ENCODE measurements around the gene ERC2.
"Not testable (repeated sequence)": the region's sequence is repeated elsewhere in the genome, so short reads cannot be mapped to it uniquely, and the experiment has no call there.

Gene ERC2

DNA sequence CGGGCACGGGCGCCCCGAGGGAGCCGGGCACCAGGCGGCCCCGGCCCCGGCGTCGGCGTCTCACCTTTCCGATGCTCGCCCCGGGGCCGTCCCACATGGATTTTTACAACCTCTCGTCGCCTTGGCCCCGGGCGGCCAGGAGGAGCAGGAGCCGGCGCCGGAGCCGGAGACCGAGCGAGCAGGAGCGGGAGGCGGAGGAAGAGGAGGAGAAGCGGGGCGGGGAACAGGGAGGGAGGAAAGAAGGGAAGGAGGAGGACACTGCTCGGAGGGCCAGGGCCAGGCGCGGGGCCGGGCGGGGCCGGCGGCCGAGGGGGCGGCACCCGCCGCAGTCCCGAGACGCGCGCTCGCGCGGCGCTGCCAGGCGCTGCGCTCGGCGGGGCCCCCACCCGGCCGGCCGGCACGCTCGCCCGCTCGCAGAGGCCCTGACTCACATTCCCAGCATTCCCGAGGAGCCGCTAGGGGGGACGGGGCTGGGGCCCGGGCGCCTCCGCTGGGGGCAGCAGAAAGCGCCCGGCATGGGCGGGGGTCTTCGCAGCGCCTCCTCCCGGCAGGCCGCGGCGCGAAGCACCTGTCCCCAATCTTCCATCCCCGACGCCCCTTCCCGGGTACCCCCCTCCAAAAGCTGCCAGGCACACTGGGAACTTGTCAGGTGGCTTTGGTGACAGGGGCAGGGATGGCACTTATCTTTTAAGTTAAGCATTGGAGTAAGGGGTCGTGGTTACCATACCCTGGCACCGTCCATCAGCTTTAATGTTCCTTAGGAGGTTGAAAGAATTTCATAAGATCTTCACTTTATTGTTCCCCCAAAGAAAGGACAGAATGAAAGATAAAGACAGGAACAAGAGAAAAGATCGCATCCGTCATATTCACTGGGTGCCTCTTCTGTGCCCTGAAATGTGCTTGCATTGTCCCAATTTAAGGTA, at the start of gene ERC2:
TSS of gene ERC2 (minus strand) at position 284 of the 923 bp plus-strand sequence.
- no peak for DNase-seq (ENCODE audit: low read depth in 2 of 2, low spot score in 1 of 2)

DNA sequence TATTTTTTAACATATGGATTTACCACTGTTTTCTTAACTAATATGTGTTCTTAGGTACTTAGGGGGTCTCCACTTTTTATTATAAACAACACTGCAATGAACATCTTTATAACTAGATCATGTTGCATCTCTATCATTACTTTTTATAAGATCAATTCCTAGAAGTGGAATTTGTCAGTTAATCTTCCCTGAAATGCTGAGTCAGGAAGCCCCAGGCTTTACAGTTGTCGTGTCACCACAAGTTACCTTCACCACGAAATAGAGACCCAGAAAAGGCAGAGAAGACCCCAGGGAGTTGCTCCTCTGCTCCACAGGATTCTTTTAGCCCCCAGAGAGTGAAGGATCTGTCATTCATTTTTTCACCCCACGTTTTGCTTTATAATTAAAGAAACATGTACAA, 34.5 kb upstream of the ERC2 start:
- DNase-seq (ENCODE audit: low read depth in 2 of 2, low spot score in 1 of 2): no peak

DNA sequence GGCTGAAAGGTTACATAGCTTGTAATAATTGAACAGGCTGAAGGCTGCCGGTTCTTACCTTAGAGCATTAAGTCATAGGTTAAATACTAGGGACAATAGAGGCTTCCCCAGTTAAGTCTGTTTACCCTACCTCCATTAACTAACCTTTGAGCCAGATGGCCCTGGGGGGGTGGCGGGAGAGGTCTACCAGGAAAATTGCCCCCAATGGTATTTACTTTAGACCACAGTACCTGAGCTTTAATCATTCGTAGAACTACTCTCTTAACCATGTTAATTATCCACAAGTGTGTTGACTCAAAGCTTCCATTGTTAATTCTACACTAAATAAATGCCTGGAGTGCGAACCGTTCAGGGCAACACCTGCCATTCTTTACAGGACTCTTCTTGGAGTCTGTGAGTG, 28.1 kb upstream of the ERC2 start:
- DNase-seq (ENCODE audit: low read depth in 2 of 2, low spot score in 1 of 2): not testable (repeated sequence)

GRCh38 chr3:56494679-56495322, 26.5 kb upstream of the ERC2 start:
- DNase-seq (ENCODE audit: low read depth in 2 of 2, low spot score in 1 of 2): peak; percentile 21 to 25

GRCh38 chr3:56491566-56491965, 23.3 kb upstream of the ERC2 start:
- no peak for DNase-seq (ENCODE audit: low read depth in 2 of 2, low spot score in 1 of 2)

DNA sequence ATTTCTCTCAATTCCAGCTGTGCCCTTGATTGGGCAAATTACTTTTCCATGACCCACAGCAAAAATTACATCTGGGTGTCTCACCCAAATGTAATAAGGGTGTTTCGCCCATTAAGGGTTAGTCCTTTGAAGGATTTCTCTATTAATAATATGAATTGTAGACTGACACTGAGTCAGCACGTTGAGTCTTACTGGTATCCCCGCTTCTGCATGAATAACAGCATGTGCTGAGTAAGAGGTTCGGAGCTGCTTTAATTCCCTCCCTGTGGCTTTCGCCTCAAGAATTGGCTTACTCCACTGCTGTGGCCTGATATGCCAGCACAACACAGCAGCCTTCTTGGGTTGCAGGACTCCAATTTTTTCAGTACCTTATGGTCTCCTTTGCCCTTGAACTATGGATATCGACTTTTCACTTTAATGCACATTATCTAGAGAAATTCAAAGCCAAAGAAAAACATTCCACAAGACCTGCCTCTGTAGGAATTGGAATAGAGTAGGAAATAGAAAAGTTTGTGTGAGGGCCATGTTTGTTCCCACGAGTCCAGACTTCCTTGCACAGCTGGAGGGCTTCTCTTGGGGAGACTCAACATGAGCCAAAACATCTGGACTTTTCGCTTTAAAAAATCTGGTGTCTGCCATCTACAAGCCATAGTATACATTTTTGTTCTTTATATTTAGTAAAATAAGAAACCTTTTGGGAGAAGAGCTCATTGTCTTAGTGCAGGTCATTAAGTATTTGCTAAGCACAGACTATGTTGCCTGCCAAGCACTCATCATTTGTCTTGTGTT, 20.7 kb upstream of the ERC2 start:
- no peak for DNase-seq (ENCODE audit: low read depth in 2 of 2, low spot score in 1 of 2)

DNA sequence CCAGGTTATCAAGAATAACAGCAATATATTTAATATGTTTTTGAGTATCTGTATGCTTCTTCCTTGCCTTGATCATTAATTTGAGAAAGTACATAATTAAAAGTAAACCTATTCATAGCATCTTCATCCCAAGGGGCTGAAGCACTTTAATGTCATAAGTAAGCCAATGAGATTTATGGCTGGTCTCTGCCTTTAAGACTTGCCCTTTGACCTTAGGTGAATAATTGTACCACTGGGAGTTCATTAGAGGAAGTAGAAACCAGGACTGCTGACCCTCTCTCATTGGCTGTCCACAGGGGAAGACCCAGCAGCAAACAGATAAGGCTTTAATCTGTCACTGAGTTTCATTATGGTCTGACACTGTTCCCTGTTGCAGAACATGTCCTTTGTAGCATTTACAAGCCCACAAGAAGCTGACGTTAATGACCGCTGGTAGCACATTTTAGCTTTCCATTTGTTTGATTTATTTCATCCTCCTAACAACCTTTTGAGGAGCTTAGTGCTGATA, 16.3 kb upstream of the ERC2 start:
- DNase-seq (ENCODE audit: low read depth in 2 of 2, low spot score in 1 of 2): no peak

- no peak for DNase-seq (ENCODE audit: low read depth in 2 of 2, low spot score in 1 of 2)
These were observed 15.9 kb upstream of the ERC2 start for GRCh38 chr3:56484122-56484521.

DNA sequence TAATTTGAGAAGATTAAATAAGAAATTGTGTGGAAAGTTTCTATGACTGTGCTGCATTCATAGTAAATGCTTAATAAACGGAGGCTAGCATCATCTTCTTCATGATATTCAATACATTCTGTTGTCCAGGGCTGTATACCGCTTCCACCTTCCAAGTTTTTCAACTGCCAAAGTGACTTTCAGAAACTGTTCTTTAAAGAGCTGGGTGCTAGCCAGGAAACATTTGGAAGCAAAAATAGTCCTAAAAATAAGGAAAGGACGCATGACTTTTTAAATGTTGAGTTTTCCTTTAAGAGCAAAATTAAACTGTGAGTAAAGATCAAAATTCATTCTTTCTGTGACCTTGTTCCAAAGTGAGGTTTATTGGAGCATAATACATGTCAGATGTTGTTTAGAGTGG, 9.4 kb upstream of the ERC2 start:
- no peak for DNase-seq (ENCODE audit: low read depth in 2 of 2, low spot score in 1 of 2)

- no peak for DNase-seq (ENCODE audit: low read depth in 2 of 2, low spot score in 1 of 2)
These were observed 8.5 kb upstream of the ERC2 start for GRCh38 chr3:56476771-56477170.

- no peak for DNase-seq (ENCODE audit: low read depth in 2 of 2, low spot score in 1 of 2)
These were observed 3.5 kb upstream of the ERC2 start for GRCh38 chr3:56471771-56472170.

GRCh38 chr3:56469141-56469540, 874 bp upstream of the ERC2 start:
- no peak for DNase-seq (ENCODE audit: low read depth in 2 of 2, low spot score in 1 of 2)

- no peak for DNase-seq (ENCODE audit: low read depth in 2 of 2, low spot score in 1 of 2)
These were observed 475 bp downstream of the ERC2 start for GRCh38 chr3:56467801-56468183.

GRCh38 chr3:56467108-56467507, 1.2 kb downstream of the ERC2 start:
- no peak for DNase-seq (ENCODE audit: low read depth in 2 of 2, low spot score in 1 of 2)

- no peak for DNase-seq (ENCODE audit: low read depth in 2 of 2, low spot score in 1 of 2)
These were observed 8.5 kb downstream of the ERC2 start for GRCh38 chr3:56459719-56460118.

DNA sequence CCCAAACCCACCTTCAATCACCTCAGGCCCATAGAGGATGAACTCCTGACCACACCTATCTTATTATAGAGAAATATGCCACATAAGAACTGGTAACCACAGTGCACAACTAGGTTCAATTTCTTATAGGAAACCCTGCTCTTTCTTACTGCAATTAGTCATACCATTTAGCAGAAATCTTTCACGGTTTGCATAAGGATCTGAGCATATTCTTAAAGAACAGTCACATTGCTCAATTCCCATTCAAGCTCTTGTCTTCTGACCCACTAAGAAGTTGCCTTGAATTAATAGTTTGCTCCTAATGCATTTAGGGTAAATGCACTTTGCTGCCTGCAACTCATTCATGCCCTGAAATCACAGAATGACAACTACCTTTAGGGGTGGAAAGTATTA, 9.2 kb downstream of the ERC2 start:
- no peak for DNase-seq (ENCODE audit: low read depth in 2 of 2, low spot score in 1 of 2)

DNA sequence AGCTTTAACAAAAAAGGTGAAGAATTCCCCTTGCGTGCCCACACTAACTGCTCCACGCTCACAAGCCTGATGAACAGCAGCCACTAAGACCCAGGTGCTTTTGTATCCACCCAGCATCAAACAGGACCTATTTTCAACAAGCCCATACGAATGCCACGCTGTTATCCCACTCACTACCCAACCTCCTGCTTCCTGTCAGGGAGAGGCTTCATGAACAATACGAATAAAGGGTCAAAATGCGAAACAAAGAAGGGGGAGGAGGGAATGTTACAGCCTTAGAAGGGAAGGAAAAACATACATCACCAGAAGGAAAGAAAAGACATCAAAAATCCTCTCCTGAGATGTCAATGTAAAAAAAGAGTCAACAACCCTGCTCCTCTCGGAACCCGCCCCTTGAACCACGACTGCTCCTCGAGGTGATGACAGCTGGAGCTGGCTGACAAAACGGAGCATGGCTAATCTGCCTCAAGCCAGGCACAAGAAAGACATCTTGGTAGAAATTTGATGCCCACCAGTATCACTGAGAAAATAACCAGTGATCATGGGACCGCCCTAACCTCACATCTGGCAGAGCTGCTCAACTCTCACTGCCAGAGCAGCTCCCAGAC, 9.7 kb downstream of the ERC2 start:
- DNase-seq (ENCODE audit: low read depth in 2 of 2, low spot score in 1 of 2): no peak

GRCh38 chr3:56456117-56456516, 12.2 kb downstream of the ERC2 start:
- no peak for DNase-seq (ENCODE audit: low read depth in 2 of 2, low spot score in 1 of 2)

DNA sequence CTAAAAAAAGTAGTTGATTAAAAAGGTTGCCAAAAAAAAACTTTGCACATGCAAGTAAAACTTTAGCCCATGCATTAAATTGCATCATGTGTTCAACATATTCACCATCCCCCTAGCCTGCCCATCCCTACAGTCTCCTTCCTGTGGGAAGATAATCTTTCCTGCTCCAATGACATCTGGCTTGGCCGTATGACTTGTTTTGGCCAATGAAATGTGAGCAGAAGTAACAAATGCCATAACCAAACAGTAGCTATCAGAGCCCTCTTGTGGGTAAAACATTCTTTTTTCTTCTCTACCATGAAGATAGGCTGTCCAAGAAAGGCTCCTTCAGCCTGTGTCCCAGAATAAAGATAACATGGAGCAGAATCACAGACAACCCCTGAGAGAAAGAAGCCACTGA, 15.3 kb downstream of the ERC2 start:
- no peak for DNase-seq (ENCODE audit: low read depth in 2 of 2, low spot score in 1 of 2)

DNA sequence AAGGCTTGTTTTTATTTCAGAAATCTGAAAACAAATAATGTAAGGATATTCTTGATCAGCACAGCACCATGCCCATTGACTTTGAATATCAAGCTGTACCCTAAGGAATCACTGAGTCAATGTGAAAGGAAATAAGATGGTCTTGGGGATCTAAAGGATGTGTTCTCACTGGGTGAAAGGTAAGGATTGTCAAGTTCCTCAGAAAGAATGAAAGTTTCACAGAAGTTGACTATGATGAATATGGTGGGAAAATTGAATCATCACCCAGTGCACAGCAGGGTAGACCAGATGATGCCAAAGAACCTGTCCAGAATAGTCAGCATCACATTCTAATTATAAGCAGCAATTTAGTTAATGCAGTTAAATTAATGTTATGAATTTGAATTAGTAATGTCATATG, 16.2 kb downstream of the ERC2 start:
- no peak for DNase-seq (ENCODE audit: low read depth in 2 of 2, low spot score in 1 of 2)

DNA sequence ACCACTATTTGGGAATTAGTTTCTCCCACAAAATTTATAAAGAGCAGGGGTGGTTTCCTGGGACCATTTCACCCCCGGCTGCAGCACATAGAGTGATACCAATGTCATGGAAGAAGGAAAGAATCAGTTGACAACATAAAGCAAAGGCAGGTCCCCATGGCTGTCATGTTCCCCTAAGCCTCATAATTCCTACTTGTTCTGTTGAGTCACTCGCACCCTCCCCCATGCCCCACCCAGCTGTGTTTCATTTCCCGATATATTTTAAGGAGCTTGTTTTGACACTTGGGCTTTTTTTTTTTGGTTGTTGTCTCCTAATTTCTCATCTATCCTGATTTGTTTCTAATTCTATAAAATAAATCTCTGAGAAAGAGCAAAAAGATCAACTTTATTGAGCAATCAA, 24.9 kb downstream of the ERC2 start:
- DNase-seq (ENCODE audit: low read depth in 2 of 2, low spot score in 1 of 2): no peak

Measured in stimulated activated CD8-positive, alpha-beta memory T cell treated with anti-CD3 and anti-CD28 coated beads, Interleukin-4, amount 100 ng/mL, for 4 hours (primary cell).